C4-2B (cell line): Measurements from ENCODE around the gene OAF.

Source experiments
- ZFX ChIP-seq: fragments of 450-650 bp; IDR thresholded peaks from 2 replicates; pipeline ENCODE4 v1.6.1; 2017
- TF ChIP-seq, protein P1 (sequence below): fragments of 450-650 bp; conservative IDR thresholded peaks from 2 replicates; pipeline ENCODE4 v1.5.1; 2017; ENCODE audit warnings: mild to moderate bottlenecking

DNA sequence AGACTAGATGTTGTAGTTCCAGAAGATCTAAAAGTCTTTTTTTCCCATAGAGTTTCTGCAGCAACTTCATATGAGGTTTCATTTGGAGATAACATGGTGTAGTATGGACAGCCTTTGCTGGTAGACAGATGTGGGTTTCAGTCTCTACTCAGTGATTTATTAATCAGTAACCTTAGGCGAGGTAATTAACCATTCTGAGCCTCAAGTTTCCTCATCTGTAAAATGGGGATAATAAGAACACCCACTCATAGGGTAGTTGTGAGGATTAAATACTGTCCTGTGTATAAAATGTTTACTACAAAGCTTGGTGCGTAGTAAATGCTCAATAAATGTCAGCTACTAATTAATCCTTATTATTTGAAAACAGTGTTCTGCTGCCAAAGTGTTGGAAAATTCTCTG lies 45.9 kb downstream of the OAF start:
- TF ChIP-seq, protein P1, sequence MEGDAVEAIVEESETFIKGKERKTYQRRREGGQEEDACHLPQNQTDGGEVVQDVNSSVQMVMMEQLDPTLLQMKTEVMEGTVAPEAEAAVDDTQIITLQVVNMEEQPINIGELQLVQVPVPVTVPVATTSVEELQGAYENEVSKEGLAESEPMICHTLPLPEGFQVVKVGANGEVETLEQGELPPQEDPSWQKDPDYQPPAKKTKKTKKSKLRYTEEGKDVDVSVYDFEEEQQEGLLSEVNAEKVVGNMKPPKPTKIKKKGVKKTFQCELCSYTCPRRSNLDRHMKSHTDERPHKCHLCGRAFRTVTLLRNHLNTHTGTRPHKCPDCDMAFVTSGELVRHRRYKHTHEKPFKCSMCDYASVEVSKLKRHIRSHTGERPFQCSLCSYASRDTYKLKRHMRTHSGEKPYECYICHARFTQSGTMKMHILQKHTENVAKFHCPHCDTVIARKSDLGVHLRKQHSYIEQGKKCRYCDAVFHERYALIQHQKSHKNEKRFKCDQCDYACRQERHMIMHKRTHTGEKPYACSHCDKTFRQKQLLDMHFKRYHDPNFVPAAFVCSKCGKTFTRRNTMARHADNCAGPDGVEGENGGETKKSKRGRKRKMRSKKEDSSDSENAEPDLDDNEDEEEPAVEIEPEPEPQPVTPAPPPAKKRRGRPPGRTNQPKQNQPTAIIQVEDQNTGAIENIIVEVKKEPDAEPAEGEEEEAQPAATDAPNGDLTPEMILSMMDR, result no peak
- TF ChIP-seq ZFX, result no peak
